Suprapubic skin (tissue), 4 donors: ENCODE results near the gene INO80C. TPM values are rescaled to one million over a fixed set of nuclear protein-coding genes. Genes with fewer than 3 reads are reported as not detected.

Source experiments
- DNase-seq, 2 donors: peaks; one replicate each; pipeline ENCODE4 v3.0.0-alpha.2; 2019; ENCODE audit warnings: low spot score in 2 of 2
- H3K27ac ChIP-seq: fragments of 200-600 bp; sonication (generic); one replicate; pipeline ENCODE4 v1.5.1; 2019
- H3K27me3 ChIP-seq: fragments of 200-600 bp; sonication (generic); one replicate; pipeline ENCODE4 v1.5.1; 2019
- H3K36me3 ChIP-seq: fragments of 200-600 bp; sonication (generic); one replicate; pipeline ENCODE4 v1.5.1; 2019
- H3K4me1 ChIP-seq: fragments of 200-600 bp; sonication (generic); one replicate; pipeline ENCODE4 v1.5.1; 2019
- H3K4me3 ChIP-seq: fragments of 200-600 bp; sonication (generic); one replicate; pipeline ENCODE4 v1.5.1; 2019; ENCODE audit warnings: mild to moderate bottlenecking
- H3K9me3 ChIP-seq: fragments of 200-600 bp; sonication (generic); one replicate; pipeline ENCODE4 v1.5.1; 2019
- CTCF ChIP-seq, 2 donors: fragments of 200-600 bp in 1 of 2; fragments of 450-650 bp in 1 of 2; sonication (generic) in 1 of 2; IDR thresholded peaks; one replicate each; pipeline ENCODE4 v1.5.1; 2016 to 2019; ENCODE audit warnings: antibody characterized with exemption in 2 of 2, mild to moderate bottlenecking in 1 of 2, moderate library complexity in 1 of 2
- EP300 ChIP-seq: sonication (generic); formaldehyde crosslinking; IDR thresholded peaks from one replicate; pipeline ENCODE4 v1.6.1; 2017; ENCODE audit warnings: antibody characterized with exemption
- POLR2A ChIP-seq, 2 donors: fragments of 450-650 bp; IDR thresholded peaks; one replicate each; pipeline ENCODE4 v1.6.1; 2017; ENCODE audit warnings: antibody characterized with exemption in 2 of 2, mild to moderate bottlenecking in 2 of 2, moderate library complexity in 2 of 2
- POLR2AphosphoS5 ChIP-seq, 3 donors: sonication (generic); formaldehyde crosslinking; IDR thresholded peaks; one replicate each; pipeline ENCODE4 v1.6.1; 2017; ENCODE audit warnings: antibody characterized with exemption in 3 of 3
- WGBS: methylation state at CpG from one replicate; pipeline ENCODE4 v1.1.5; 2018; 5-methylcytosine and 5-hydroxymethylcytosine counted together
- total RNA-seq, 4 donors: library from RNA; depleted of rRNA; stranded (reverse); fragments of >200 nt; gene quantifications; one replicate each; pipeline ENCODE4 v1.1.0, GENCODE V29; 2016

The INO80C gene
- total RNA-seq, 4 donors from 2014 or later, result 12.6 to 35.2 (median 18.2) TPM

GRCh38 chr18:35451916-35452315 is 45.8 kb downstream of the INO80C start:
- H3K27ac ChIP-seq, result no peak overlapping the region
- 98% methylated on average over 1 of the region's 1 CpG for WGBS
- no peaks in the 10 kb centered on the region for H3K36me3 ChIP-seq
- no peaks in the 10 kb centered on the region for H3K9me3 ChIP-seq
- H3K27me3 ChIP-seq, result no peaks in the 10 kb centered on the region
- H3K4me3 ChIP-seq, result no peak overlapping the region
- no peaks in the 10 kb centered on the region for H3K4me1 ChIP-seq
- TF ChIP-seq CTCF (IDR thresholded peaks at IDR 0.05) (no peak), POLR2A (IDR thresholded peaks at IDR 0.05) (no peak), POLR2AphosphoS5 (IDR thresholded peaks at IDR 0.05) (no peak), EP300 (no peak)
- no peak for DNase-seq

- no peaks in the 10 kb centered on the region for H3K9me3 ChIP-seq
- 81% methylated on average over 3 of the region's 3 CpGs for WGBS
- H3K4me1 ChIP-seq, result no peaks in the 10 kb centered on the region
- H3K27me3 ChIP-seq, result no peaks in the 10 kb centered on the region
- no peak overlapping the region for H3K4me3 ChIP-seq
- no peak for DNase-seq
- no peak overlapping the region for H3K27ac ChIP-seq
- no peak for TF ChIP-seq CTCF (IDR thresholded peaks at IDR 0.05)
- TF ChIP-seq EP300, result no peak
- TF ChIP-seq POLR2AphosphoS5 (IDR thresholded peaks at IDR 0.05), result no peak
- TF ChIP-seq POLR2A (IDR thresholded peaks at IDR 0.05), result no peak
- H3K36me3 ChIP-seq, result no peaks in the 10 kb centered on the region
Measured at GRCh38 chr18:35451032-35451431, 46.7 kb downstream of the INO80C start.

DNA sequence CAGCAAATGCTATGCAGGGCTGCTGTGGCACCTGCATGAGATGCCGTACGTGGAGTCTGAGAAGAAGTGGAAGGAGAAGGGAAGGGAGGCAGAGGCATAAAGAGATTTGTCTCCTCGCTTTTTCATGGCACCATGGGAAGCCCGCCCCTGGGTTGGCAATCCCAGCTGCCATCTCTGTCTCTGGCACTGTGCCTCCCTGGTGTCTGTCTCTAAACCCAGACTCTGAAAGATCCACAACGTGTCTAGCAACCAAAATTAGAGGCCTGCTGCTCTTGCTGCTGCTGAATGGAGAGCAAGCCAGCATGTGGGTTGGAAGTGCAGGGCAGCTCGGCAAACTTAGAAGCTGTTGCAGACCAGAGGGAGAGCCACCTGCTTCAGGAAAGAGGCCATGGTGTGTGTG is 53.1 kb downstream of the INO80C start:
- no peaks in the 10 kb centered on the region for H3K27me3 ChIP-seq
- TF ChIP-seq POLR2AphosphoS5 (IDR thresholded peaks at IDR 0.05) (no peak), CTCF (IDR thresholded peaks at IDR 0.05) (no peak), POLR2A (IDR thresholded peaks at IDR 0.05) (no peak), EP300 (no peak)
- 85% methylated on average over 6 of the region's 6 CpGs for WGBS
- no peaks in the 10 kb centered on the region for H3K4me1 ChIP-seq
- H3K36me3 ChIP-seq, result no peaks in the 10 kb centered on the region
- no peak overlapping the region for H3K27ac ChIP-seq
- no peak for DNase-seq
- no peaks in the 10 kb centered on the region for H3K9me3 ChIP-seq
- no peak overlapping the region for H3K4me3 ChIP-seq

DNA sequence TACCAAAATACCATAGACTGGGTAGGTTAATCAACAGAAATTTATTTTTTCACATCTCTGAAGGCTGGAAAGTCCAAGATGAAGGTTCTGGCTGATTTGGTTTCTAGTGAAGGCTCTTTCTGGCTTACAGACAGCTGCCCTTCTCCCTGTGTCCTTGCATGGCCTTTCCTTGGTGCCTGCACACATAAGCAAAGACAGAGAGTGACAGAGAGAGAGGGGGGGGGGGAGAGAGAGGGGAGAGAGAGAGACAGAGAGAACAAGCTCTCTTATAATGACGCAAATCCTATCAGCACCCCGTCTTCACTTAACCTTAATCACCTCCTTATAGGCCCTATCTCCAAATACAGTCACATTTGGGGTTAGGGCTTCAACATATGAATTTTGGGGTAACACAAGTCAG is 53.9 kb downstream of the INO80C start:
- no peak for DNase-seq
- Histone ChIP-seq H3K27ac (no peak overlapping the region), H3K9me3 (no peaks in the 10 kb centered on the region), H3K27me3 (no peaks in the 10 kb centered on the region), H3K36me3 (no peaks in the 10 kb centered on the region), H3K4me3 (no peak overlapping the region), H3K4me1 (no peaks in the 10 kb centered on the region)
- TF ChIP-seq POLR2A (IDR thresholded peaks at IDR 0.05) (no peak), CTCF (IDR thresholded peaks at IDR 0.05) (no peak), EP300 (no peak), POLR2AphosphoS5 (IDR thresholded peaks at IDR 0.05) (no peak)
- 50% methylated on average over 2 of the region's 2 CpGs for WGBS

DNA sequence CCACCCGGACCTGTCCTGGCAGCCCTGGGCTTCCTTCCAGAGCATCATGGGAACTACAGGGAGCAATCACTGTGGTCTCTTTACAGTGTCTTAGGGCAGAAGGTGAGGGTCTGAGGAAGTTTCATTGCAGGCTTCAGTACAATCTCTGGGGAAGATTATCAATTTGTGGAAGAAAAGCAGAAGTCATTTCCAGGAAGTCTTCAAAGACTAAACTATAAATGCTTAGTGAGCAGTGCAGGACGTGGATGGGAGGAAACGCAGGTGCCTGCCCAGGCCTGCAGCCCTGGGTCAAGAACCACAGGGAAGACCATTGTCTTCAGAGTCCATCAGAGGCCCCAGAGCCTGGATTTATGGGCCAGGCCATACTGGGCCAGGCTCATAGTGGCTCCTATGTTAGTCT is 54.3 kb downstream of the INO80C start:
- H3K36me3 ChIP-seq, result no peaks in the 10 kb centered on the region
- no peak for DNase-seq
- no peaks in the 10 kb centered on the region for H3K4me1 ChIP-seq
- WGBS, result 88% methylated on average over 3 of the region's 3 CpGs
- TF ChIP-seq POLR2A (IDR thresholded peaks at IDR 0.05), result no peak
- TF ChIP-seq POLR2AphosphoS5 (IDR thresholded peaks at IDR 0.05), result no peak
- TF ChIP-seq EP300, result no peak
- TF ChIP-seq CTCF (IDR thresholded peaks at IDR 0.05), result no peak
- H3K27me3 ChIP-seq, result no peaks in the 10 kb centered on the region
- no peaks in the 10 kb centered on the region for H3K9me3 ChIP-seq
- no peak overlapping the region for H3K4me3 ChIP-seq
- no peak overlapping the region for H3K27ac ChIP-seq
